Fibroblast of skin of scalp (primary cell): ENCODE results near the gene SH3GL2.

Source experiments
- DNase-seq: peaks from one replicate; pipeline ENCODE4 v3.0.0-alpha.2; 2013

SH3GL2 gene

GRCh38 chr9:17665450-17665849, 86.6 kb downstream of the SH3GL2 start:
- no peak for DNase-seq

- no peak for DNase-seq
These were observed 90.3 kb downstream of the SH3GL2 start for GRCh38 chr9:17669206-17669605.

GRCh38 chr9:17682684-17683083, 103.8 kb downstream of the SH3GL2 start:
- no peak for DNase-seq

- no peak for DNase-seq
These were observed 110.0 kb downstream of the SH3GL2 start for GRCh38 chr9:17688834-17689233.

GRCh38 chr9:17694336-17694735, 115.5 kb downstream of the SH3GL2 start:
- DNase-seq = no peak

GRCh38 chr9:17695482-17695881, 116.6 kb downstream of the SH3GL2 start:
- DNase-seq = no peak

- no peak for DNase-seq
These were observed 120.9 kb downstream of the SH3GL2 start for GRCh38 chr9:17699615-17700330.

GRCh38 chr9:17706347-17706746, 127.5 kb downstream of the SH3GL2 start:
- no peak for DNase-seq

- DNase-seq = no peak
These were observed 140.2 kb downstream of the SH3GL2 start for GRCh38 chr9:17719053-17719452.

- no peak for DNase-seq
These were observed 143.1 kb downstream of the SH3GL2 start for GRCh38 chr9:17721954-17722353.

GRCh38 chr9:17723656-17724055, 144.8 kb downstream of the SH3GL2 start:
- no peak for DNase-seq

GRCh38 chr9:17725399-17726010, 146.6 kb downstream of the SH3GL2 start:
- DNase-seq = no peak

- DNase-seq = no peak
These were observed 147.4 kb downstream of the SH3GL2 start for GRCh38 chr9:17726298-17726697.

- no peak for DNase-seq
These were observed 152.0 kb downstream of the SH3GL2 start for GRCh38 chr9:17730899-17731298.

GRCh38 chr9:17731308-17731707, 152.4 kb downstream of the SH3GL2 start:
- no peak for DNase-seq

- no peak for DNase-seq
These were observed 155.8 kb downstream of the SH3GL2 start for GRCh38 chr9:17734674-17735073.

GRCh38 chr9:17735859-17736258, 157.0 kb downstream of the SH3GL2 start:
- no peak for DNase-seq

GRCh38 chr9:17739022-17739421, 160.2 kb downstream of the SH3GL2 start:
- DNase-seq = no peak

- no peak for DNase-seq
These were observed 160.9 kb downstream of the SH3GL2 start for GRCh38 chr9:17739736-17740135.

- no peak for DNase-seq
These were observed 163.2 kb downstream of the SH3GL2 start for GRCh38 chr9:17742067-17742466.

- peak; percentile 13 for DNase-seq
These were observed 165.9 kb downstream of the SH3GL2 start for GRCh38 chr9:17744786-17745185.

- DNase-seq = no peak
These were observed 171.4 kb downstream of the SH3GL2 start for GRCh38 chr9:17750269-17750668.

GRCh38 chr9:17751486-17751885, 172.6 kb downstream of the SH3GL2 start:
- DNase-seq = no peak

GRCh38 chr9:17752021-17752420, 173.2 kb downstream of the SH3GL2 start:
- no peak for DNase-seq

GRCh38 chr9:17757816-17758215, 178.9 kb downstream of the SH3GL2 start:
- no peak for DNase-seq
